Glutamatergic neuron (in vitro differentiated cells): Measurements from ENCODE around the gene PMIS2. TPM values are rescaled to one million over a fixed set of nuclear protein-coding genes. Genes with fewer than 3 reads are reported as not detected.

Source experiments
- DNase-seq: peaks from one replicate; pipeline ENCODE4 v3.0.0; 2022
- H3K27ac Mint-ChIP-seq: one replicate; pipeline ENCODE4 v1.8.0; 2020; ENCODE audit warnings: mild to moderate bottlenecking, mixed read lengths, inconsistent platforms; ENCODE audit not compliant: unreplicated experiment
- H3K27me3 Mint-ChIP-seq: one replicate; pipeline ENCODE4 v1.8.0; 2020; ENCODE audit warnings: mild to moderate bottlenecking, moderate library complexity, mixed read lengths, inconsistent platforms; ENCODE audit not compliant: unreplicated experiment
- H3K36me3 Mint-ChIP-seq: one replicate; pipeline ENCODE4 v1.8.0; 2020; ENCODE audit warnings: mild to moderate bottlenecking, mixed read lengths, inconsistent platforms; ENCODE audit not compliant: unreplicated experiment
- H3K4me1 Mint-ChIP-seq: one replicate; pipeline ENCODE4 v1.8.0; 2020; ENCODE audit warnings: mild to moderate bottlenecking, low read depth, mixed read lengths, inconsistent platforms; ENCODE audit not compliant: unreplicated experiment
- H3K4me3 Mint-ChIP-seq: one replicate; pipeline ENCODE4 v1.8.0; 2020; ENCODE audit warnings: mild to moderate bottlenecking, mixed read lengths, inconsistent platforms; ENCODE audit not compliant: unreplicated experiment
- H3K9me3 Mint-ChIP-seq: one replicate; pipeline ENCODE4 v1.8.0; 2020; ENCODE audit warnings: mild to moderate bottlenecking, moderate library complexity, mixed read lengths, inconsistent platforms; ENCODE audit not compliant: unreplicated experiment
- total RNA-seq: library from RNA; stranded (reverse); fragmentation: NEBNext Ultra II Directional; extraction: Animal tissue kit (Norgen Biotek cat#: 25700); gene quantifications from one replicate; pipeline ENCODE4 v1.2.1, GENCODE V29; 2021; ENCODE audit not compliant: unreplicated experiment
- TF ChIP-seq, protein P1 (sequence below): fragments of 200-600 bp; sonication (generic); IDR thresholded peaks from one replicate; pipeline ENCODE4 v1.5.0; 2021; ENCODE audit not compliant: partially characterized antibody, unreplicated experiment

The PMIS2 gene
- total RNA-seq, 1 donor from 2014 or later, result not detected

DNA sequence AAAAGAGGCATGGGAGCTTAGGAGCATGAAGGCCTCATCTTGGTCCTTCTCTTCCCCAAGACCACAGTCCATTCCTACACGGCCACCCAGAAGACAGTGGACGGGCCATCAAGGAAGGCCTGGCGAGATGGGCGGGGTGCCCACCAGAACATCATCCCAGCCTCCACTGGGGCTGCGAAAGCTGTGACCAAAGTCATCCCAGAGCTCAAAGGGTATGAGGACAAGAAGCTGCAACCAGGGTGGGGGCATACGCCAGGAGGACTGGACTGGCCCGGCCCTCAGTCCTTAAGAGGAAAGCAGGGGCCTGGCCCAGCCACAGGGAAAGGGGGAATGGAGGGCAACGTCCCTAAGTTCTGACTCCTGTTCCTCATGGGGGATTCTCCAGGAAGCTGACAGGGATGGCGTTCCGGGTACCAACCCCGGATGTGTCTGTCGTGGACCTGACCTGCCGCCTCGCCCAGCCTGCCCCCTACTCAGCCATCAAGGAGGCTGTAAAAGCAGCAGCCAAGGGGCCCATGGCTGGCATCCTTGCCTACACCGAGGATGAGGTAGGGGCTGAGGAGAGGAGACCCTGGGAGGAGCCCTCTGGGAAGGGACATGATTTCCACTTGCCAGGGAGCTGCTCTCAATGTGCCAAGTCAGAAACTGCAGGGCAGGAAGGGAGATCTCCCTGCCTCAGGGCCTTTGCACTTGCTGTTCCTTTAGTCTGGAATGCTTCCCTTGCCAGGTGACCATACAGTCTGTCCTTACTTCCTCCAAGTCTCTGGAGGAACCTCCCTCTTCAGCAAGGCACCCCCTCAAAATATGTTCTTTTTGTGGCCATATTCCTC is 42.5 kb upstream of the PMIS2 start:
- no peaks in the 10 kb centered on the region for H3K36me3 Mint-ChIP-seq
- no peaks in the 10 kb centered on the region for H3K27me3 Mint-ChIP-seq
- peaks cover 2% of the 10 kb centered on the region for H3K9me3 Mint-ChIP-seq
- TF ChIP-seq, protein P1, sequence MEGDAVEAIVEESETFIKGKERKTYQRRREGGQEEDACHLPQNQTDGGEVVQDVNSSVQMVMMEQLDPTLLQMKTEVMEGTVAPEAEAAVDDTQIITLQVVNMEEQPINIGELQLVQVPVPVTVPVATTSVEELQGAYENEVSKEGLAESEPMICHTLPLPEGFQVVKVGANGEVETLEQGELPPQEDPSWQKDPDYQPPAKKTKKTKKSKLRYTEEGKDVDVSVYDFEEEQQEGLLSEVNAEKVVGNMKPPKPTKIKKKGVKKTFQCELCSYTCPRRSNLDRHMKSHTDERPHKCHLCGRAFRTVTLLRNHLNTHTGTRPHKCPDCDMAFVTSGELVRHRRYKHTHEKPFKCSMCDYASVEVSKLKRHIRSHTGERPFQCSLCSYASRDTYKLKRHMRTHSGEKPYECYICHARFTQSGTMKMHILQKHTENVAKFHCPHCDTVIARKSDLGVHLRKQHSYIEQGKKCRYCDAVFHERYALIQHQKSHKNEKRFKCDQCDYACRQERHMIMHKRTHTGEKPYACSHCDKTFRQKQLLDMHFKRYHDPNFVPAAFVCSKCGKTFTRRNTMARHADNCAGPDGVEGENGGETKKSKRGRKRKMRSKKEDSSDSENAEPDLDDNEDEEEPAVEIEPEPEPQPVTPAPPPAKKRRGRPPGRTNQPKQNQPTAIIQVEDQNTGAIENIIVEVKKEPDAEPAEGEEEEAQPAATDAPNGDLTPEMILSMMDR, result no peak
- no peak for DNase-seq
- H3K4me1 Mint-ChIP-seq, result peaks cover 3% of the 10 kb centered on the region
- no peak overlapping the region for H3K27ac Mint-ChIP-seq
- H3K4me3 Mint-ChIP-seq, result no peak overlapping the region

DNA sequence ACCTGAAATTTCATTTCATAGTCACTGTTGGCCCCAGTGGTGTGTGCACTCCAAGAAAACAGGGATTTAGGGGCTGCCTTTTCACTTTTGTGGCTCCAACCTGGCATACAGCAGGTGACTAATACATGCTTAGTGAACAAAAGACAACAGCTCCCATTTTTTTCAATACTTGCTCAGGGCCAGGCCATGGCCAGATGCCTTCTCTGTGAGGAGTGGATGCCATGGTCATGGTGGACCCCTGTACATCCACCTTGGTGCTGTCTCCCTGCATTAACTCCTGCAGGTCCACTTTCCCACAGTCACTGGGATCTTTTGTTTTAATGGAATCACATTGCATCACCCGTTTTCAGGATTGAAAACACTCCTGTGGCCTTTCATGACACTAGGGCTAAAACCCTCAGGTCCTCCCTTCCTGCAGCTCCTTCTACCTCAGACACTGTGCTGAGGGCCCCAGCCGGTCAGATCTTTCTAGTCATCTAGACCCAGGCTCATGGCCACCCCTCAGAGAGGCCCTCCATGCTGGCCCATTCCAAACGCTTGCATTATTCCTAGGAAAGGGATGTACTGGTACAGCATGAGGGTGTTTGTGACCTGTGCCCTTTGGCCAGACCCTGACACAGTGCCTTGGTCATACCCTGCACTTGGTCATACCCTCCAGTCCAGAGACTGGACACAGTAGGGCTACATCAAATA is 41.7 kb upstream of the PMIS2 start:
- Mint-ChIP-seq H3K4me3 (peak overlapping the region; percentile 92), H3K4me1 (peaks cover 3% of the 10 kb centered on the region), H3K9me3 (peaks cover 7% of the 10 kb centered on the region), H3K27ac (peak overlapping the region; percentile 57), H3K27me3 (peaks cover 4% of the 10 kb centered on the region), H3K36me3 (no peaks in the 10 kb centered on the region)
- TF ChIP-seq, protein P1, result no peak
- DNase-seq, result no peak

DNA sequence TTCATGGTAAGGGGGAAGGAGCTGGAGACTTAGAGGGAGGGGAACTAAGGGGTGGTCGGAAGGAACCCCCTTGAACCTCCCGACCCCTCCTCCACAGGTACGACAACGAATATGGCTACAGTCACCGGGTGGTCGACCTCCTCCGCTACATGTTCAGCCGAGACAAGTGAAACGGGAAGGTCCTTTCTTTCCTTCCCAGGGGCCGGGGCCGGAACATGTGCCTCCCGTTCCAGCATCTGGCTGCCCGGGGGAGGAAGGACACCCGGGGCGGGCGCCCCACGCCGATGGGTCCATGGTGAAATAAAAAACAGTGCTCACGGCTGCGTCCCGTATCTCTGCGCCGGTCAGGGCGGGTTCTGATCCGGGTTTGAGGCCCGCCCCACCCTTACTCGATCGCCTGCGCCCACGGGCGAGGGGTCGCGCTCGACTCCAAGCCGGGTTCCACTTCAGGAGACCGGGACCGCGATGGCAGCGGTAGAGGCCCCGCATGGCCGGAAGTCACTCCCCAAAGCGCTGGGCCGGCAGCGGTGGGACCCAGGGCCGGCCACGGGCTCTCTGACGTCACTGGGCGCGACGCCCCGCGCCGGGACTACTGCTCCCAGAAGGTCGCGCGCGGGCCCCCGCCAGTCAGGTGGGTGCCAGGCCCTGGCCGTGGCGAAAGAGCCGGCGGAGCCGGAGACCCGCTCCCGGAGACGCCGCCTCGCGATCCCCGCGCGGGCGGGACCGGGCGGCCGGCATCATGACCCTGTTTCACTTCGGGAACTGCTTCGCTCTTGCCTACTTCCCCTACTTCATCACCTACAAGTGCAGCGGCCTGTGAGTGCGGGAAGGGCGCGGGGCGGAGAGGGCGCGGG is 40.7 kb upstream of the PMIS2 start, which contains the start of gene TMEM147:
TMEM147 (plus strand) TSS at position 626 of the 854 bp plus-strand sequence; CDS start at position 740, 114 bp downstream.
- peak; percentile 95 for DNase-seq
- peak within 1 kb of the TSS; percentile 57 for H3K27ac Mint-ChIP-seq
- H3K36me3 Mint-ChIP-seq, result no peaks in the 10 kb centered on the region
- H3K27me3 Mint-ChIP-seq, result peaks cover 6% of the 10 kb centered on the region
- TF ChIP-seq, protein P1, result no peak
- H3K9me3 Mint-ChIP-seq, result peaks cover 8% of the 10 kb centered on the region
- peak within 1 kb of the TSS; percentile 92 for H3K4me3 Mint-ChIP-seq
- H3K4me1 Mint-ChIP-seq, result peaks cover 3% of the 10 kb centered on the region

DNA sequence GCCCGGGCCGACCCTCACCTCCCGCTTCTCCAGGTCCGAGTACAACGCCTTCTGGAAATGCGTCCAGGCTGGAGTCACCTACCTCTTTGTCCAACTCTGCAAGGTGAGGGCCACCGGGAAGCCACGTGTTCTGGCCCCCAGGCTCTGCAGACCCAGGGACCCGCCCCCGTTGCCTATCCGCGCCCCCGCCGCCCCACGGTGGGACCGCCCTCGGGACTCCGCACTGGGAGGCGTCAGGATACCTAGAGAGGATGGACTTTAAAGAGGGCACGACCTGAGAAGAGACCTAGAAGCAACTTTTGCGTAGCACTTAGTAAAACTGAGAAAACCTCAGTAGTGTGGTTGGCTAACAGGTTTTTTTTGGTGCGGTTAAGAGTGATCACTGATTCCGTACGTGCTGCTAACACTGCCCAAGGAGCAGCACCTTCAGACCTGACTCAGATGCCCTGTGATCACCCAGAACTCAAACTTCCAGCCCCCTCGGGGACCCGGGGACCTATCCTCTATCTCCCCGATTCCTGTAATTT is 40.1 kb upstream of the PMIS2 start:
- Mint-ChIP-seq H3K4me3 (peak overlapping the region; percentile 87), H3K4me1 (peaks cover 3% of the 10 kb centered on the region), H3K27me3 (peaks cover 10% of the 10 kb centered on the region), H3K9me3 (peaks cover 8% of the 10 kb centered on the region), H3K27ac (peak overlapping the region; percentile 35), H3K36me3 (no peaks in the 10 kb centered on the region)
- DNase-seq, result no peak
- TF ChIP-seq, protein P1, result no peak
